Liver (tissue), 9 donors: ENCODE data around the gene ZNF687. TPM values are rescaled to one million over a fixed set of nuclear protein-coding genes. Genes with fewer than 3 reads are reported as not detected.

Source experiments
- DNase-seq: peaks from one replicate; pipeline ENCODE4 v3.0.0-alpha.2; 2017; ENCODE audit warnings: low spot score
- H3K27ac ChIP-seq, 2 donors: one replicate each; pipeline ENCODE4 v1.7.0; 2013; ENCODE audit warnings: inconsistent platforms in 2 of 2, low read length in 2 of 2, control low read depth in 1 of 2, low read depth in 1 of 2, mild to moderate bottlenecking in 1 of 2
- H3K27me3 ChIP-seq, 4 donors: one replicate each; pipeline versions ENCODE4 v1.6.1 to v1.7.0; 2013; ENCODE audit warnings: low read length in 3 of 4, inconsistent platforms in 1 of 4, mild to moderate bottlenecking in 1 of 4, moderate library complexity in 1 of 4; ENCODE audit not compliant: control insufficient read depth in 4 of 4, insufficient read depth in 4 of 4
- H3K36me3 ChIP-seq, 4 donors: one replicate each; pipeline versions ENCODE4 v1.6.1 to v1.7.0; 2013; ENCODE audit warnings: low read length in 3 of 4, mild to moderate bottlenecking in 3 of 4, low read depth in 1 of 4, moderate library complexity in 1 of 4; ENCODE audit not compliant: control insufficient read depth in 4 of 4, insufficient read depth in 3 of 4
- H3K4me1 ChIP-seq, 4 donors: one replicate each; pipeline versions ENCODE4 v1.6.1 to v1.7.0; 2013; ENCODE audit warnings: low read length in 3 of 4, mild to moderate bottlenecking in 3 of 4, moderate library complexity in 1 of 4; ENCODE audit not compliant: control insufficient read depth in 4 of 4, insufficient read depth in 4 of 4
- H3K4me3 ChIP-seq, 3 donors: one replicate each; pipeline versions ENCODE4 v1.6.1 to v1.7.0; 2013; ENCODE audit warnings: low read length in 3 of 3, control low read depth in 1 of 3, low read depth in 1 of 3, mild to moderate bottlenecking in 1 of 3
- H3K9ac ChIP-seq, 2 donors: one replicate each; pipeline ENCODE4 v1.7.0; 2013; ENCODE audit warnings: low read length in 2 of 2, mild to moderate bottlenecking in 2 of 2, moderate library complexity in 2 of 2, control low read depth in 1 of 2, low read depth in 1 of 2
- H3K9me3 ChIP-seq, 4 donors: one replicate each; pipeline versions ENCODE4 v1.6.1 to v1.7.0; 2013; ENCODE audit warnings: low read length in 3 of 4; ENCODE audit not compliant: control insufficient read depth in 4 of 4
- ATF3 ChIP-seq: IDR thresholded peaks from 2 replicates; pipeline ENCODE4 v1.6.1; 2016; ENCODE audit warnings: antibody characterized with exemption
- CTCF ChIP-seq: fragments of 150-350 bp; IDR thresholded peaks from 2 replicates; pipeline ENCODE4 v1.5.1; 2017; ENCODE audit warnings: improper control_type of control experiment, low read depth, low read length; ENCODE audit not compliant: missing input control
- EGR1 ChIP-seq, 2 donors: IDR thresholded peaks; 2 replicates each; pipeline ENCODE4 v1.6.1; 2016 to 2018; ENCODE audit warnings: antibody characterized with exemption in 2 of 2, low read depth in 2 of 2
- FOXA1 ChIP-seq: IDR thresholded peaks from 2 replicates; pipeline ENCODE4 v1.6.1; 2016; ENCODE audit warnings: antibody characterized with exemption
- FOXA2 ChIP-seq: IDR thresholded peaks from 2 replicates; pipeline ENCODE4 v1.6.1; 2016; ENCODE audit warnings: antibody characterized with exemption
- GABPA ChIP-seq, 2 donors: IDR thresholded peaks in 1 of 2; conservative IDR thresholded peaks in 1 of 2; 2 replicates each; pipeline ENCODE4 v1.6.1; 2016; ENCODE audit warnings: antibody characterized with exemption in 2 of 2, mild to moderate bottlenecking in 1 of 2, moderate library complexity in 1 of 2
- HNF4A ChIP-seq, 2 donors: conservative IDR thresholded peaks; 2 replicates each; pipeline ENCODE4 v1.6.1; 2016; ENCODE audit warnings: antibody characterized with exemption in 2 of 2, mild to moderate bottlenecking in 2 of 2
- HNF4G ChIP-seq: IDR thresholded peaks from 2 replicates; pipeline ENCODE4 v1.6.1; 2016; ENCODE audit warnings: antibody characterized with exemption
- JUND ChIP-seq, 2 donors: IDR thresholded peaks; 2 replicates each; pipeline ENCODE4 v1.6.1; 2016; ENCODE audit warnings: antibody characterized with exemption in 2 of 2
- MAX ChIP-seq: IDR thresholded peaks from 2 replicates; pipeline ENCODE4 v1.6.1; 2016; ENCODE audit warnings: antibody characterized with exemption
- NR2F2 ChIP-seq: IDR thresholded peaks from 2 replicates; pipeline ENCODE4 v1.6.1; 2016; ENCODE audit warnings: antibody characterized with exemption
- RAD21 ChIP-seq, 2 donors: IDR thresholded peaks; 2 replicates each; pipeline ENCODE4 v1.6.1; 2016; ENCODE audit warnings: antibody characterized with exemption in 2 of 2, mild to moderate bottlenecking in 2 of 2
- RXRA ChIP-seq, 2 donors: IDR thresholded peaks; 2 replicates each; pipeline ENCODE4 v1.6.1; 2017 to 2018; ENCODE audit warnings: antibody characterized with exemption in 2 of 2, mild to moderate bottlenecking in 1 of 2
- SP1 ChIP-seq: IDR thresholded peaks from 2 replicates; pipeline ENCODE4 v1.6.1; 2018; ENCODE audit warnings: antibody characterized with exemption, mild to moderate bottlenecking
- TAF1 ChIP-seq: conservative IDR thresholded peaks from 2 replicates; pipeline ENCODE4 v1.6.1; 2016; ENCODE audit warnings: antibody characterized with exemption, mild to moderate bottlenecking
- YY1 ChIP-seq: IDR thresholded peaks from 2 replicates; pipeline ENCODE4 v1.6.1; 2016; ENCODE audit warnings: antibody characterized with exemption, mild to moderate bottlenecking
- ZBTB33 ChIP-seq: IDR thresholded peaks from 2 replicates; pipeline ENCODE4 v1.6.1; 2016; ENCODE audit warnings: antibody characterized with exemption
- WGBS: extraction: QIAGEN DNeasy Blood & Tissue Kit; methylation state at CpG from one replicate; pipeline ENCODE4 v1.1.7; 2013; 5-methylcytosine and 5-hydroxymethylcytosine counted together
- polyA plus RNA-seq, 2 donors: library from polyadenylated mRNA; stranded (reverse) in 1 of 2; unstranded in 1 of 2; fragments of 200-250 nt in 1 of 2; fragments of >200 nt in 1 of 2; fragmentation: Nextera tagmentation in 1 of 2; extraction: Ambion mirVana in 1 of 2; gene quantifications; one replicate each; pipeline versions ENCODE4 v1.2.1 to v1.2.3, GENCODE V29; 2013 to 2015
- total RNA-seq, 2 donors: library from RNA; depleted of rRNA; stranded (reverse); fragments of >200 nt; gene quantifications; one replicate each; pipeline ENCODE4 v1.2.3, GENCODE V29; 2014
- donor health status: healthy.
- donor health status: healthy.
- donor health status: healthy.
- donor health status: healthy.
- donor health status: healthy.

ZNF687 gene
- total and polyA plus RNA-seq, 4 donors, result 2.7 to 9.7 (median 7.9) TPM

GRCh38 chr1:151237678-151238466 is 44.2 kb upstream of the ZNF687 start:
- H3K27me3 ChIP-seq, result no peaks in the 10 kb centered on the region
- no peak overlapping the region for H3K9ac ChIP-seq
- H3K4me3 ChIP-seq, result no peak overlapping the region
- no peak for TF ChIP-seq GABPA (IDR thresholded peaks at IDR 0.05 in 1 of 2, conservative IDR thresholded peaks at IDR 0.05 in 1 of 2)
- no peak for TF ChIP-seq NR2F2
- TF ChIP-seq MAX, result no peak
- TF ChIP-seq JUND (IDR thresholded peaks at IDR 0.05), result no peak
- TF ChIP-seq YY1, result no peak
- TF ChIP-seq RAD21 (IDR thresholded peaks at IDR 0.05), result no peak
- no peak for TF ChIP-seq FOXA2
- no peak for TF ChIP-seq SP1
- 92% methylated on average over 4 of the region's 4 CpGs for WGBS
- H3K27ac ChIP-seq, result no peak overlapping the region
- peaks cover 26 to 86% (median 73%) of the 10 kb centered on the region in 4 donors for H3K36me3 ChIP-seq
- no peaks in the 10 kb centered on the region for H3K4me1 ChIP-seq
- no peaks in the 10 kb centered on the region for H3K9me3 ChIP-seq
- no peak for DNase-seq

- H3K9ac ChIP-seq, result no peak overlapping the region
- H3K9me3 ChIP-seq, result no peaks in the 10 kb centered on the region
- H3K4me3 ChIP-seq, result no peak overlapping the region
- TF ChIP-seq FOXA1 (no peak), ATF3 (no peak), EGR1 (IDR thresholded peaks at IDR 0.05; ENCODE audit: low read depth in 2 of 2) (no peak), ZBTB33 (no peak), RAD21 (IDR thresholded peaks at IDR 0.05) (no peak), FOXA2 (no peak), HNF4G (no peak), MAX (no peak)
- no peak for DNase-seq
- H3K4me1 ChIP-seq, result no peaks in the 10 kb centered on the region
- WGBS, result 85% methylated on average over 1 of the region's 1 CpG
- H3K36me3 ChIP-seq, result peaks cover 27 to 89% (median 74%) of the 10 kb centered on the region in 4 donors
- H3K27ac ChIP-seq, result no peak overlapping the region
- H3K27me3 ChIP-seq, result no peaks in the 10 kb centered on the region
Measured at GRCh38 chr1:151238467-151238739, 43.7 kb upstream of the ZNF687 start.

- Histone ChIP-seq H3K36me3 (peaks cover 24 to 84% (median 64%) of the 10 kb centered on the region in 4 donors), H3K4me3 (no peak overlapping the region), H3K9ac (no peak overlapping the region), H3K27me3 (no peaks in the 10 kb centered on the region), H3K27ac (no peak overlapping the region), H3K4me1 (no peaks in the 10 kb centered on the region), H3K9me3 (no peaks in the 10 kb centered on the region)
- TF ChIP-seq HNF4A (conservative IDR thresholded peaks at IDR 0.05) (no peak), HNF4G (no peak), CTCF (no peak), RXRA (IDR thresholded peaks at IDR 0.05) (no peak), YY1 (no peak), RAD21 (IDR thresholded peaks at IDR 0.05) (no peak), NR2F2 (no peak), ATF3 (no peak), TAF1 (no peak), EGR1 (IDR thresholded peaks at IDR 0.05; ENCODE audit: low read depth in 2 of 2) (no peak), MAX (no peak), SP1 (no peak)
- WGBS, result 94% methylated on average over 2 of the region's 2 CpGs
- no peak for DNase-seq
Measured at GRCh38 chr1:151242442-151242841, 39.7 kb upstream of the ZNF687 start.
